Osteoblast (primary cell): ENCODE data around the gene TSPAN11. TPM values are rescaled to one million over a fixed set of nuclear protein-coding genes. Genes with fewer than 3 reads are reported as not detected.

Experiments used
- DNase-seq: peaks from one replicate; pipeline ENCODE4 v3.0.0; 2011; ENCODE audit warnings: low spot score, mixed read lengths; ENCODE audit not compliant: insufficient read length; ENCODE audit errors: missing footprints
- H2AFZ ChIP-seq: 2 replicates; pipeline ENCODE4 v1.6.0; 2011; ENCODE audit warnings: mild to moderate bottlenecking, low read length
- H3K27ac ChIP-seq: 2 replicates; pipeline ENCODE4 v1.5.1; 2011; ENCODE audit warnings: mild to moderate bottlenecking, low read depth, low read length, moderate library complexity
- H3K27me3 ChIP-seq: 2 replicates; pipeline ENCODE4 v1.6.0; 2012; ENCODE audit warnings: mild to moderate bottlenecking, control low read depth, inconsistent platforms, low read length, moderate library complexity; ENCODE audit not compliant: insufficient read depth
- H3K36me3 ChIP-seq: 2 replicates; pipeline ENCODE4 v1.5.1; 2011; ENCODE audit warnings: mild to moderate bottlenecking, low read length, control low read depth, moderate library complexity; ENCODE audit not compliant: insufficient read depth
- H3K4me1 ChIP-seq: 2 replicates; pipeline ENCODE4 v1.5.1; 2011; ENCODE audit warnings: mild to moderate bottlenecking, low read length, control low read depth, moderate library complexity; ENCODE audit not compliant: insufficient read depth
- H3K4me2 ChIP-seq: 2 replicates; pipeline ENCODE4 v1.6.0; 2011; ENCODE audit warnings: mild to moderate bottlenecking, low read length; ENCODE audit not compliant: insufficient read depth
- H3K4me3 ChIP-seq: fragments of 200-600 bp; sonication (generic); 3 replicates; pipeline ENCODE4 v1.5.1; 2012; ENCODE audit warnings: mild to moderate bottlenecking, low read length, inconsistent platforms; ENCODE audit not compliant: insufficient read depth
- H3K79me2 ChIP-seq: 2 replicates; pipeline ENCODE4 v1.6.0; 2012; ENCODE audit warnings: mild to moderate bottlenecking, low read length, control low read depth, inconsistent platforms; ENCODE audit not compliant: insufficient read depth
- H3K9me3 ChIP-seq: 2 replicates; pipeline ENCODE4 v1.5.1; 2011; ENCODE audit warnings: low read depth, low read length, control low read depth
- H4K20me1 ChIP-seq: 2 replicates; pipeline ENCODE4 v1.6.0; 2012; ENCODE audit warnings: mild to moderate bottlenecking, low read length, control low read depth; ENCODE audit not compliant: insufficient read depth
- total RNA-seq: library from RNA; depleted of rRNA; stranded (reverse); fragments of >200 nt; gene quantifications from 2 replicates; pipeline ENCODE4 v1.2.3, GENCODE V29; 2012
- TF ChIP-seq, protein P1 (sequence below): IDR thresholded peaks from 2 replicates; pipeline ENCODE4 v1.5.1; 2011; ENCODE audit warnings: mild to moderate bottlenecking, low read depth, low read length, moderate library complexity; ENCODE audit errors: extremely low read depth

The TSPAN11 gene
- total RNA-seq, 1 donor, result 5.4 TPM

DNA sequence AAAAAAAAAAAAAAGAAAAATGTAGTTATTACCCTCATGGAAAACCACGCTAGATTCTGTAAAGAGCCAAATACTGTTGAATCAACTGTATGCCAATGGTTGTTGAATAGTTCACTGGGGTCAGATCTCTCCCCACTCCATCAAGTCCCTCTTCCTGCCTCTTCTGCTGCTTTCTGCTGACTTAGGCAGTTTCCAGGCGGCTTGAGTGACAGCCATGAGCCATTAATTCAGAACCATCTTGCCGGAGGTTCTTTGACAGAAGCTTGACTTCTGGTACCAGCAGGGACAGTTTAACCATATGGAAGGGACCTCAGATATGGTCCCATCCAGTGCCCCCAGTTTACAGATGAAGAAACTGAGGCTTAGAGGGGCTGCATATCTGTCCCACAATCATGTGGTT, 34.5 kb downstream of the TSPAN11 start:
- Histone ChIP-seq H3K4me2 (no peak overlapping the region), H3K4me1 (no peaks in the 10 kb centered on the region), H3K27ac (no peak overlapping the region), H3K9me3 (no peaks in the 10 kb centered on the region), H4K20me1 (no peaks in the 10 kb centered on the region), H3K4me3 (no peak overlapping the region), H3K36me3 (no peaks in the 10 kb centered on the region), H3K27me3 (peaks cover 12% of the 10 kb centered on the region), H2AFZ (no peak overlapping the region), H3K79me2 (no peaks in the 10 kb centered on the region)
- DNase-seq, result no peak
- TF ChIP-seq, protein P1, sequence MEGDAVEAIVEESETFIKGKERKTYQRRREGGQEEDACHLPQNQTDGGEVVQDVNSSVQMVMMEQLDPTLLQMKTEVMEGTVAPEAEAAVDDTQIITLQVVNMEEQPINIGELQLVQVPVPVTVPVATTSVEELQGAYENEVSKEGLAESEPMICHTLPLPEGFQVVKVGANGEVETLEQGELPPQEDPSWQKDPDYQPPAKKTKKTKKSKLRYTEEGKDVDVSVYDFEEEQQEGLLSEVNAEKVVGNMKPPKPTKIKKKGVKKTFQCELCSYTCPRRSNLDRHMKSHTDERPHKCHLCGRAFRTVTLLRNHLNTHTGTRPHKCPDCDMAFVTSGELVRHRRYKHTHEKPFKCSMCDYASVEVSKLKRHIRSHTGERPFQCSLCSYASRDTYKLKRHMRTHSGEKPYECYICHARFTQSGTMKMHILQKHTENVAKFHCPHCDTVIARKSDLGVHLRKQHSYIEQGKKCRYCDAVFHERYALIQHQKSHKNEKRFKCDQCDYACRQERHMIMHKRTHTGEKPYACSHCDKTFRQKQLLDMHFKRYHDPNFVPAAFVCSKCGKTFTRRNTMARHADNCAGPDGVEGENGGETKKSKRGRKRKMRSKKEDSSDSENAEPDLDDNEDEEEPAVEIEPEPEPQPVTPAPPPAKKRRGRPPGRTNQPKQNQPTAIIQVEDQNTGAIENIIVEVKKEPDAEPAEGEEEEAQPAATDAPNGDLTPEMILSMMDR, result no peak

DNA sequence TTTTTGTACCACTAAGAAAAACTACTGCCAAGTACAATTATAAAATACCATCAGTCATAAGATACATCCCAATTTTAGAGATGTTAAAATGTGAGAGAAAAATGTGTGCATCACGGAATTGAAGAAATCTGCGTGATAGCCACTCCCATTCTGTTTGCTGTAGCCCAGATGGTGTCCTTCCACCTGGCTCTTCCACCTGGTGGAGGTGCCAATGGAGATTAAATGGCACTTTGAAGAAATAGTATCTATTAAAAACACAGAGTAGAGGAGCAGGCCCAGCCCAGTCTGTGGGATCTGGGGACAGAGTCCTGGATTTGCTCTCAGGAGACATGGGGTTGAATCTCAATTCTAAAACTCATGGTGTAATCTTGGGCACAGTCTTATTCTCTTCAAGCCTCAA, 35.5 kb downstream of the TSPAN11 start:
- Histone ChIP-seq H3K79me2 (no peaks in the 10 kb centered on the region), H3K27ac (no peak overlapping the region), H2AFZ (no peak overlapping the region), H4K20me1 (no peaks in the 10 kb centered on the region), H3K27me3 (peaks cover 12% of the 10 kb centered on the region), H3K9me3 (no peaks in the 10 kb centered on the region), H3K4me1 (no peaks in the 10 kb centered on the region), H3K4me2 (no peak overlapping the region), H3K4me3 (no peak overlapping the region), H3K36me3 (no peaks in the 10 kb centered on the region)
- TF ChIP-seq, protein P1, result no peak
- peak; percentile 18 for DNase-seq

DNA sequence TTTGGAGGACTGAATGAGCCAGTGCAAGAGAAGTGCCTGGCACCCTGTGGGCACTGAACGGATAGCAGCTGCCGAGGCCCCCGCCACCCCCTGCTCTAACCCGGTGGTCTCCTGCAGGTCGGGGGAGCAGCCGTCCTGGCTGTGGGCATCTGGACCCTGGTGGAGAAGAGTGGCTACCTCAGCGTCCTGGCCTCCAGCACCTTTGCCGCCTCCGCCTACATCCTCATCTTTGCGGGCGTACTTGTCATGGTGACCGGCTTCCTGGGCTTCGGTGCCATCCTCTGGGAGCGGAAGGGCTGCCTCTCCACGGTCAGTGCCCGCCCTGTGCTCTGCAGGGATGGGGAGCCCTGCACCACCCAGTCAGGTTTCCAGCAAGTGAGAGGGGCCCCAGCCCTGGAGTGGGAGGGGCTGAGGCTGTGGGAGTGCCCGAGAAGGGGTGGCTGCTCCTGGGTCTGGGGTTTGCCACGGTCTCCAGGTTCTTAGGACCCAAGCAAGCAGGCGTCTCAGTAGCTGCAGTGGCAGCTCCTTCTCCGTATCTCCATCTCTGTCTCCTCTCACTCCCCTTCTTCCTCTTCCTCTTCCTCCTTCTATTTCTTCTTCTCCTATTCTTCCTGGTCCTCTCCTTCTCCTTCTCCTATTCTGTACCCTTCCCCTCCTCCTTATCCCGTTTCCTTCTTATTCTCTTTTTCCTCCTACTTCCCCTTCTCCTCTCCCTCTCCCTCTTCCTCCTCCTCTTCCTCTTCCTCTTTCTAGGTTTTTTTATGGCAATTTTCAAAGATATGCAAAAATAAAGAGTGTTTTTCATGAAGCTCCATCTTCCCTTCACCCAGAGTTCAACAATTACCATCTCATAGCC, 37.4 kb downstream of the TSPAN11 start:
- Histone ChIP-seq H3K27ac (no peak overlapping the region), H4K20me1 (no peaks in the 10 kb centered on the region)

More for the DNA sequence above, 37.4 kb downstream of the TSPAN11 start:
- DNase-seq, result no peak
- Histone ChIP-seq H3K9me3 (no peaks in the 10 kb centered on the region), H3K4me1 (no peaks in the 10 kb centered on the region), H3K27me3 (peaks cover 8% of the 10 kb centered on the region), H3K4me2 (no peak overlapping the region), H2AFZ (no peak overlapping the region), H3K79me2 (no peaks in the 10 kb centered on the region), H3K4me3 (no peak overlapping the region), H3K36me3 (no peaks in the 10 kb centered on the region)
- TF ChIP-seq, protein P1, result no peak
